ENCODE data around the gene L1TD1.

- TF ChIP-seq POLR2A (IDR thresholded peaks at IDR 0.05; ENCODE audit: borderline replicate concordance, extremely low read depth, insufficient read depth, insufficient read length) (no peak), EZH2 (IDR thresholded peaks at IDR 0.05) (no peak), CTCF (IDR thresholded peaks at IDR 0.05 in 2 of 3, conservative IDR thresholded peaks at IDR 0.05 in 1 of 3; ENCODE audit: borderline replicate concordance in 1 of 3, insufficient read depth in 1 of 3, low read depth in 2 of 3, low read length in 2 of 3) (no peak), POLR2AphosphoS5 (IDR thresholded peaks at IDR 0.05; ENCODE audit: low read depth, low read length) (no peak), ELF1 (IDR thresholded peaks at IDR 0.05; ENCODE audit: borderline replicate concordance, low read depth) (no peak), JUND (IDR thresholded peaks at IDR 0.05) (no peak), SIN3A (IDR thresholded peaks at IDR 0.05; ENCODE audit: low read depth) (no peak), EZH2phosphoT487 (IDR thresholded peaks at IDR 0.05; ENCODE audit: borderline replicate concordance) (no peak), CEBPB (IDR thresholded peaks at IDR 0.05; ENCODE audit: low read depth) (no peak), EGR1 (IDR thresholded peaks at IDR 0.05; ENCODE audit: low read depth) (no peak), ZBTB33 (IDR thresholded peaks at IDR 0.05; ENCODE audit: extremely low read depth, insufficient replicate concordance, low read length) (no peak)
- TF ChIP-seq, protein P1, sequence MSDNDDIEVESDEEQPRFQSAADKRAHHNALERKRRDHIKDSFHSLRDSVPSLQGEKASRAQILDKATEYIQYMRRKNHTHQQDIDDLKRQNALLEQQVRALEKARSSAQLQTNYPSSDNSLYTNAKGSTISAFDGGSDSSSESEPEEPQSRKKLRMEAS (IDR thresholded peaks at IDR 0.05) = no peak
These were observed 43.9 kb downstream of the L1TD1 start for GRCh38 chr1:62238507-62238906.
